GM18526 (cell line): Measurements from ENCODE around the gene ZFHX2.
A peak's percentile ranks its signal among the peaks of the same experiment; 100 is the strongest.

Source experiments
- POLR2A ChIP-seq: IDR thresholded peaks from 3 replicates; pipeline ENCODE4 v1.6.1; 2011; ENCODE audit not compliant: insufficient read length; ENCODE audit errors: extremely low read depth

ZFHX2 gene

DNA sequence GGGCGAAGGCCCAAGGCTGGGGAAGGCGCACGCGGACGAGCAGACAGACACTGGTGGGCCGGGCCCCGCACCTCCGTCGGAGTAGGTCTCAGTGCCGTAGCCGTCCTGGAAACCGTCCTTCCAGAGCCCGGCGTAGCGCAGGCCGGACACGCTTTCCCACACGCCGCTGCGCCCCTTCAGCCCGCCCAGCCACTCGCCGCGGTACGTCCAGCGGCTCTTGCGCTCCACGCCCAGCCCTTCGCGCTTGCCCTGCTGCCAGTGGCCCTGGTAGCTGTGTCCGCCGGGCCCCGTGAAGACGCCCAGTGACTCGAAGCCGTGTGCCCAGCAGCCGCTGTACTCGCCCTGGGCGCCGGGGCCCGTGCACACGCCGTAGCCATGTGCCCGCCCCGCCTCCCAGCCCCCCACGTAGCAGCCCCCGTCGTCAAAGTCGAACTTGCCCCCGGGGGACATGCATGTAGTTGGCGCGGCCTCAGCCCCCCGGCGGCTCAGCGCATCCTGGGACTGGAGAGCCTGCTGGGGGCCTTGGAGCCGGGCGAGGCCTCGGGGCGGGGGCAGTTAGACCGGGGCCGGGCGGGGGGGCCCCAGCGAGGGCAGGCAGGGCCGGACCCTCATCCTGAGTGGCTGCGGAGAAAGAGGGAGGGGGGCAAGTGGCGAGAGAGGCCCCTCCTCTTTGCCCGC is 25.6 kb upstream of the ZFHX2 start:
- no peak for TF ChIP-seq POLR2A

DNA sequence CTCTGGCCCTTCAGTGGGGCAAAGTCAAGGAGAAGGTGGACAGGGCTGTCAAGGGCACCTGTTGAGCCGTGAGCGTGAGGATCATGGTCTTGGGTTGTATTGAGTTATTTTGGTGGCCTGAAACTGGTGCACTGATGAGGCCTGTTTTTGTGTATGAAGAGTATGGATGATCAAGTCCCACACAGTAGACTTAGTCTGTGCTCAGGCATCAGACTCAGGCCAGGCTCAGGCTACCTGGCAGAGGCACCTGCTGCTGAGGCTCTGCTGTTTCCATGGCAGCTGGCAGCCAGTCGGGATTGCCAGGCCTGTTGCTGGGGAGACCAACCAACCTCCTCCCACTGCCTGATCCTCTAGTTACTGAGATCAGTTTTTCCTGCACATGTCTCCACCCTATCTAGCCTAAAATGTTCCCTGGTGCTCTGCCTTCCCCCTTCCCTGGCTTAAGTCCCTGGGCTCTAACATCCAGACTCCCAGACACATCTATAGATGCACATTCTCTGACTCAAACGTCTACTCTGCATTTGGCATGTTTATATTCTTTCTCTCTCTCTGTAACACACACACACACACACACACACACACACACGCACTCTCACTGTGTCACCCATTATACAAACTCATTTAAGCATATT is 21.9 kb upstream of the ZFHX2 start:
- TF ChIP-seq POLR2A, result no peak

DNA sequence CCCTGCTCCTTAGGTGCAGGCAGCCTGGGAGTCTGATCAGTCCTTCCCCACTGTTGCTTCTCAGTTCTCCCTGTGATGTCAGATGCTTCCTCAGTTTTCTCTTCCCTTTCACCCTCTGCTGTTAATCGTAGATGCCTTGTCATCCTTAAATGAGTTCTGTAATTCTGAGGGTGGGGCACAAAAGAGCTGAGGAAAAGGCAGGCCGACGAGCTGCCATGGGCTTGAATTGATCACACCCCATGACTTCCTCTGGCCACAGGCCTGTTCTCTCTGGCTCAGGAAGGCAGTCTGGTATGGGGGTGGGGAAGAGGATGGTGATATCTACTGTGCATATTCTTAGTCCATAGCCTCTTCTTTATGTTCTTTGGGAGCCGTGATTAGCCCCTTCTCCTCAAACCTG is 21.3 kb upstream of the ZFHX2 start:
- TF ChIP-seq POLR2A, result no peak

DNA sequence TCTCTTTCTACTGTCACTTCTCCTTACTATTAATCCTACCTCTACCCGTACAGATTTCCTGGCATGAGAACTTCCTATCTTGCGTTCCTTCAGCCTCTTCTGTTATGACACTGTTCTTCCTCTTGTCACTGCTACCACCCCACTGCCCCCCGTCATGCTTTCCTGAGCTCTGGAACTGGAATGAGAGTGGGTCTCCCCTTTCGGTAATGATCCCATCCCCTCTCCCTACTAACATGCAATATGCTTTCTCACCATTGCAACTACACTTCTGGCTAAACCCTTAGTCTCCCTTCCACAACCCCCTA is 20.9 kb upstream of the ZFHX2 start:
- TF ChIP-seq POLR2A, result no peak

DNA sequence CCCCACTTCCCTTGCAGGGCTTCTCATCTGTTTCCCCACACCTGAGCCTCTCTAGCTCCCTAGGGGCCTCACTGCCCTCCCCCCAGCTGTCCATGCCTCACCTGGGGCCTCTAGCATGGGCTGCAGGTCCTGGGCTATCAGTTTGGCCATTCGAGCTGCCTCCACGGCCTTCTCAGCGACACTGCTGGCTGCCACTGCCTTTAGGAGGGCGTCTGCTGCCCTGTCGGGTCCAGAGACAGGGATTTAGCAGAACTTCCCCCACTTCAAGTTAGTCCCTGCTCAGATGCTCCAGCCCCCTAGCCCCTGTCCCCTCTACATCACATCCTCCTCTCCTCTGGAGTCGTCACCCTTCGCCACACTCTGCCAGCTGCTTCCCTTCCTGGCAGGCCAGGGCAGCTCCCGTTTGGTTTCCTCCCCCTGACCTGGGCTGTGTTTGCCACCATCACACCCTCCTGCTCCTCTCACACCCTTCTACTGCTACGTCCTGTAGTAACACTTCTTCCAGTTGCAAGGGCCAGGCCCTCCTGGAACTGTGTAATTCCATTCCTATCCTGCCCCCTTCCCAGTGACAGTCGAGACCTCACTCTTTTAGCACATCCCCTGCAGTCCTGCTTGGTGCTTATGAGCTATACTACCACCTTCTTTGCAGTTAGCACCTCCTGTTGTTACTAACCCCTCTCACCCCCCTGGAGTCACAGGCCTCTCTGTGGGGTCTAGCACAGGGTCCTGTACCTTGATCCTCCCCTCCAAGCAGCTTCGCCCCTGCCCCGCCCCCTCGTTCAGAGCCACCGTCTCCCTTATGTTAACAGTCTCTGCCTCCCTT is 20.3 kb upstream of the ZFHX2 start:
- TF ChIP-seq POLR2A, result no peak

- TF ChIP-seq POLR2A, result no peak
Observed at GRCh38 chr14:23570806-23571483, 19.4 kb upstream of the ZFHX2 start.

DNA sequence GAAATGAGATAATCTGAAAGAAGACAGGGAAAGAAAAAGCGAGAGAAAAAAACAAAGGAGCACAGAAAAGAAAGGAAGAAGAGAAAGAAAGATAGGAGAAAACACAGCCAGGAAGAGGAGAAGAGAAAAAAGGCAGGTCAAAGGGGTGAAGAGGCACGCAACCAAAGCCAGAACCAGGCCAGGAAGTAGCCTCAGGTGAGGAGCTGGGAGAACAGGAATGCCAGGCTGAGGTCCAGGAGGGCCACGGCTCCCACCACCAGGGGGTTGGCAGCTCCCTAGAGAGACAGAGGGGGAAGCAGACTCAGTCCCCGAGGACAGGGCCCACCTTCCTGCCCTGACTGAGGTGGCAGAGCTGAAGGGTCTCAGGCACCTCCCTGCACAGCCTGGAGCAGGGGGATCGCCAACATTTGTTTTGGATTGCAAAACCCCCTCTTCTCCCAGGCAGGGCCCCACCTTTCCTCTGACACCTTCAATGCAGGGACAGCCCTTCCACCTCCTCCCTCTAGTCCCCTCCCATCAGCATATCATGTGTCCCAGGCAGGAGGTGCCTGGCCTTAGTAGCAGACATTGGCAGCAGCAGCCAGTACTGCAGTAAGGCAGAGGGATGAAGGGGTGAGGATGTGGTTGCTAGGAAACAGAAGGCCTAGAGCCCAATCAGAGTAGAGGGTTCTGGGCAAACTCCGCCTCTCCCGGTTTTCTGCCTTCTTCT is 18.0 kb upstream of the ZFHX2 start:
- TF ChIP-seq POLR2A, result no peak

DNA sequence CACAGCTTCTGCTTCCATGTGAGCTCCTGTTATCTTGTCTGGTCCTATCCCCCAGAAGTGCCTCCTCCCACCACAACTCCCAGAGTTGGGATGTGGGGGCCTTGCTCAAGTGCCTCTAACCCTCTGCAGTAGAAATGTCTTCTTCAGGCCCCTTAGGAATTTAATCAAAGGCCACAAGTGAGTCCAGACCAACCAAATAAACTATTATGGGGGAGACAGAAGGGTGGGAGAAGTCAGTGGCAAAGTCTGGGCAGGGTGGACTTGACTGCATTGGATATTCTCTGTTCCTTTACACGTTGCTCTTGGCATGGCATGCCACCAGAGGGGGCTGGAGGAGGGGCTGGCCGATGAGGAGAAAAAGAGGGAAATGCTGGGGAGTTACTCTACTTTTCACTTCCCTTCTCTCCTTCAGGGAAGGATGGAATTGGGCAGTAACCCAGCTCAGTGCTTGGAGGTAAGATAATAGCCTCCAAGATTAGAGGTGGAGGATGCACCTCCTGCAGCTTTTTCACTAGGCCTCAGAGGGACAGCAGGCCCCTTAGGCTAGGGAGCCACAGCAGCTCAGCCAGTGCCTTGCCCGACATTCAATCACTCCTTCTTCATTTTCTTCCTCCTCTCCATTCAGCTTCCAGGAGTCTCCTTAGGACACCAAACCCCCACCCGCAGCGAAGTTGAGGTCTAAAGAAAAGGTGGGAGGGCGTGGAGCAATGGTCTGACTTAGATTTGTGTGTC is 17.2 kb upstream of the ZFHX2 start:
- TF ChIP-seq POLR2A, result no peak

DNA sequence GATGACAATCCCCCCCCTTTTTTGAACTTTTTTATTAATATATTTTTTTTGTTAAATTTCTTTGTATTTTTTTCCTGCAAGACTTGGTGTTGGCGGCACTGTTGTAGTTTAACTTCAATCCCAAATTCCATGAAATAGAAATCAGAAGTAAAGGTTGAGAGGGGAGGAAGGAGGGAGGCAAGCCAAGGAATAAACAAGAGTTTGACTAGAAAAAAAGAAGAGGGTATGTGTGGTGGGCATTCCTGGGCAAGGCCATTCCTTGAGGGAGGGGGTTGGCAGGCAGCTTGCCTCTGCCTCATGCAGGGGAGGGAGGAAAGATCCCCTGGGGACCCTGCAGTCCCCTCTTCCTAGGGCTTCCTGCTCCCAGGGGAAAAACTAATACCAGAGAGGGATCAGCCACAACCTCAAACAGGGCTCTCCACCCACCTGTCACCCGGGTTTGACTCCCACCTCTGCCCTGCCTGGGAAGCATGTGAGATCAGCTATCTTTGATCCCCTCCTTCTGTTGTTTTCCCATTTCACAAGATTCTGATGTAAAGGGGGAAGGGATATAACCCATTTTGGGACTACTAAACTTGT is 16.5 kb upstream of the ZFHX2 start:
- no peak for TF ChIP-seq POLR2A

GRCh38 chr14:23567186-23568020 is 15.8 kb upstream of the ZFHX2 start, which contains the start of gene AP1G2:
AP1G2 (minus strand) TSS chr14:23567791; CDS start chr14:23567314, 477 bp downstream.
- TF ChIP-seq POLR2A, result peak; percentile 96

GRCh38 chr14:23566778-23567185 is 15.2 kb upstream of the ZFHX2 start:
- TF ChIP-seq POLR2A, result no peak

- TF ChIP-seq POLR2A, result no peak
Observed at GRCh38 chr14:23566112-23566777, 14.7 kb upstream of the ZFHX2 start.

DNA sequence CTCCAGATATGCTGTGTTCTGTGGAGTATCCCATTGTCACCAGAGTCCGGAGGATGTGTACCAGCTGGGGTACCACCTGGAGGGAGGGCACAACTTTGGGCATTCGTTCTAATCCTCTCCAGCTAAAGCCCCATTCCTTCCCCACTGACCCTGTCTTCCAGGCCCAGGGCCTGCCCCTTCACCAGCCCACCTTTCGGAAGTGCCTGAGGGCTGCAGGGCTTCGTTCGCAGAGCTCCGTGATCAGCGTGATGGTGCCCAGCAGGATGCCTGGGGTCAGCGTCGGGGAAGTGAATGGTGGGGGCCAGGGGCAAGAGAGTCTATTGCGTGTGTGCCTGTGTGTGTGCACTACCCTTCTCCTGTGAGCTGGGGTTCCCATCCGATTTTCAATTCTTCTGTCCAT is 14.1 kb upstream of the ZFHX2 start:
- no peak for TF ChIP-seq POLR2A
